ENCODE data around the gene SLC25A53. TPM values are rescaled to one million over a fixed set of nuclear protein-coding genes. Genes with fewer than 3 reads are reported as not detected.
A peak's percentile ranks its signal among the peaks of the same experiment; 100 is the strongest.

Gene SLC25A53
- total RNA-seq, 2 donors from 2014 or later, result 11.4 to 12.9 TPM

DNA sequence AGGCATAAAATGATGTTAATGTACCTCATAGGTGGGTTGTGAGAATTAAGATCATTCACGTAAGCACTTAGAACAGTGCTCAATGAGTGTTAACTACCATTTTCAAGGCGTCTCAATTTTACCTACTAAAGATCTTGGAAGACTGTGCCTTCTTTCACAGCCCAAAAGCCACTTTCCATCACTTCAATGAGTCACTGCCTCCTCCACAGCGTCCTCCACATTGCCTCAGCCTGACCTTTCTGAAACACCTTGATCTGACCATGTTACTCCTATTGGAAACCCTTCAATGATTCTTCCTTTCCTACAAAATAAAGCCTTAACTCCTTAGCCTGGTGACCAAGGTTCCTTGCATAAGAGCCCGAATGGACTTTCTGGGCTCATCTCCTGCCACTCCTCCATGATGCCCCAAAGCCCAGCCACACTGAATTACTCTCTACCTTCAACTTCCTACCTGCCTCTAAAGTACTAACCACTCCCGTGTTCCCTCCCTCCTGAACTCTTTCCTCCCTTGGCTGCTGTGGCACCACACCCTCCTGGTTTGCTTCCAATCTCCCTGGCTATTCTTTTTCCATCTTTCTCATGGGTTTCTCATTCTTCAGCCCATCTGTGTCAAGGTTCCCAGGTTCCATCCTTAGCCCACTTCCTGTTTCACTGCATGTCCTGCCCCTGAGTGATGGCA is 22.1 kb downstream of the SLC25A53 start:
- Histone ChIP-seq H3K27ac (no peak overlapping the region), H3K9me3 (no peaks in the 10 kb centered on the region), H3K36me3 (no peaks in the 10 kb centered on the region), H3K27me3 (replicated peaks; ENCODE audit: insufficient read depth) (no peaks in the 10 kb centered on the region), H3K4me3 (no peak overlapping the region), H3K4me1 (ENCODE audit: control insufficient read depth in 1 of 2, low read depth in 2 of 2) (no peaks in the 10 kb centered on the region)
- TF ChIP-seq, protein P1, sequence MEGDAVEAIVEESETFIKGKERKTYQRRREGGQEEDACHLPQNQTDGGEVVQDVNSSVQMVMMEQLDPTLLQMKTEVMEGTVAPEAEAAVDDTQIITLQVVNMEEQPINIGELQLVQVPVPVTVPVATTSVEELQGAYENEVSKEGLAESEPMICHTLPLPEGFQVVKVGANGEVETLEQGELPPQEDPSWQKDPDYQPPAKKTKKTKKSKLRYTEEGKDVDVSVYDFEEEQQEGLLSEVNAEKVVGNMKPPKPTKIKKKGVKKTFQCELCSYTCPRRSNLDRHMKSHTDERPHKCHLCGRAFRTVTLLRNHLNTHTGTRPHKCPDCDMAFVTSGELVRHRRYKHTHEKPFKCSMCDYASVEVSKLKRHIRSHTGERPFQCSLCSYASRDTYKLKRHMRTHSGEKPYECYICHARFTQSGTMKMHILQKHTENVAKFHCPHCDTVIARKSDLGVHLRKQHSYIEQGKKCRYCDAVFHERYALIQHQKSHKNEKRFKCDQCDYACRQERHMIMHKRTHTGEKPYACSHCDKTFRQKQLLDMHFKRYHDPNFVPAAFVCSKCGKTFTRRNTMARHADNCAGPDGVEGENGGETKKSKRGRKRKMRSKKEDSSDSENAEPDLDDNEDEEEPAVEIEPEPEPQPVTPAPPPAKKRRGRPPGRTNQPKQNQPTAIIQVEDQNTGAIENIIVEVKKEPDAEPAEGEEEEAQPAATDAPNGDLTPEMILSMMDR (IDR thresholded peaks at IDR 0.05), result no peak
- no peak for ATAC-seq (ENCODE audit: insufficient number of reproducible peaks, low FRiP score, low read depth)
- DNase-seq (ENCODE audit: low spot score), result no peak

GRCh38 chrX:104130808-104131207 is 26.0 kb downstream of the SLC25A53 start:
- H3K27me3 ChIP-seq (replicated peaks; ENCODE audit: insufficient read depth), result no peaks in the 10 kb centered on the region
- H3K36me3 ChIP-seq, result no peaks in the 10 kb centered on the region
- peak overlapping the region in 1 of 2 donors; percentile 12 for H3K27ac ChIP-seq
- no peak overlapping the region for H3K4me3 ChIP-seq
- ATAC-seq (ENCODE audit: insufficient number of reproducible peaks, low FRiP score, low read depth) (no peak), DNase-seq (ENCODE audit: low spot score) (no peak)
- TF ChIP-seq, protein P1 (IDR thresholded peaks at IDR 0.05), result no peak
- H3K4me1 ChIP-seq (ENCODE audit: control insufficient read depth in 1 of 2, low read depth in 2 of 2), result no peaks in the 10 kb centered on the region
- no peaks in the 10 kb centered on the region for H3K9me3 ChIP-seq

DNA sequence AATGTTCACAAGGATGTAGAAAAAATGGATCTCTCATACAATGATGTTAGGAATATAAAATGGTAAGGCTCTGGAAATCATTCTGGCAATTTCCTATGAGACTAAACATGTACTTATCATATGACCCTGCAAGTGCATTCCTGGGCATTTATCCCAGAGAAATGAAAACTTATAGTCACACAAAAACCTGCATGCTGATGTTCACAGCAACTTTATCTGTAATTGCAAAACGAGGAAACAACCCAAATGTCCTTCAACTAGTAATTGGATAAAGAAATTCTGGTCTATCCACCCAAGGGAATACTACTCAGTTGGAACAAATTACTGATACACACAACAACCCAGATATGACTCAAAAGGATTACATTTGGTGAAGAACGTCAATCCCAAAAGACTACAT is 30.0 kb downstream of the SLC25A53 start:
- no peaks in the 10 kb centered on the region for H3K27me3 ChIP-seq (replicated peaks; ENCODE audit: insufficient read depth)
- H3K4me3 ChIP-seq, result no peak overlapping the region
- TF ChIP-seq, protein P1 (IDR thresholded peaks at IDR 0.05), result no peak
- no peak overlapping the region for H3K27ac ChIP-seq
- H3K4me1 ChIP-seq (ENCODE audit: control insufficient read depth in 1 of 2, low read depth in 2 of 2), result no peaks in the 10 kb centered on the region
- ATAC-seq (ENCODE audit: insufficient number of reproducible peaks, low FRiP score, low read depth) (no peak), DNase-seq (ENCODE audit: low spot score) (no peak)
- no peaks in the 10 kb centered on the region for H3K9me3 ChIP-seq
- H3K36me3 ChIP-seq, result no peaks in the 10 kb centered on the region

DNA sequence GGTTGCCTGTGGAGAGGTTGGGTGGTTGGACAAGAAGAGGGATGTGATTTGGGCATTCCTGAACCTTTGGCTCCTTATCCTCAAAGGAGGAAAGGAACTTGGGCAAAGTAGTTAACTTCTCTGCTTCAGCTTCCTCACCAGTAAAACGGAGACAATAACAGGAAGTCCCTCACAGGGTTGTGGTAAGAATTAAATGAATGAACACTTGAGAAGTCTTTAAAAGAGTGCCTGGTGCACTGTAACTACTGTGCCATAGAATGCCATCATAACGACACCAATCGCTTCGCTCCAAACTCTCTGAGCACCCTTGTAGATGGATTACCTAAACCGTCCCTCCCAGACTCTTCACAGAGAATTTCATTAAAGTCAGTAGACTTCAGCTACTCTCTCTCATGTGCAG is 34.0 kb downstream of the SLC25A53 start:
- ATAC-seq (ENCODE audit: insufficient number of reproducible peaks, low FRiP score, low read depth), result no peak

GRCh38 chrX:104118765-104119164 is 38.0 kb downstream of the SLC25A53 start:
- Histone ChIP-seq H3K4me3 (no peak overlapping the region), H3K27ac (no peak overlapping the region), H3K27me3 (replicated peaks; ENCODE audit: insufficient read depth) (no peaks in the 10 kb centered on the region), H3K36me3 (no peaks in the 10 kb centered on the region), H3K4me1 (ENCODE audit: control insufficient read depth in 1 of 2, low read depth in 2 of 2) (peaks cover 0 to 2% of the 10 kb centered on the region in 2 donors), H3K9me3 (no peaks in the 10 kb centered on the region)
- ATAC-seq (ENCODE audit: insufficient number of reproducible peaks, low FRiP score, low read depth) (no peak), DNase-seq (ENCODE audit: low spot score) (no peak)
- TF ChIP-seq, protein P1 (IDR thresholded peaks at IDR 0.05), result no peak

More for the DNA sequence above, 34.0 kb downstream of the SLC25A53 start:
- Histone ChIP-seq H3K9me3 (no peaks in the 10 kb centered on the region), H3K4me3 (no peak overlapping the region), H3K27ac (no peak overlapping the region), H3K4me1 (ENCODE audit: control insufficient read depth in 1 of 2, low read depth in 2 of 2) (no peaks in the 10 kb centered on the region), H3K27me3 (replicated peaks; ENCODE audit: insufficient read depth) (no peaks in the 10 kb centered on the region), H3K36me3 (no peaks in the 10 kb centered on the region)
- TF ChIP-seq, protein P1 (IDR thresholded peaks at IDR 0.05), result no peak
- no peak for DNase-seq (ENCODE audit: low spot score)

Data from thoracic aorta (tissue), 2 donors.